Thoracic aorta (tissue), 2 donors: ENCODE results near the gene GOLGA6L25. TPM values are rescaled to one million over a fixed set of nuclear protein-coding genes. Genes with fewer than 3 reads are reported as not detected.
"Not testable (repeated sequence)": the region's sequence is repeated elsewhere in the genome, so short reads cannot be mapped to it uniquely, and the experiment has no call there.

ENCODE experiments used
- ATAC-seq: fragments of 150-250 bp; one replicate; pipeline ENCODE4 v1.8.0; 2017; ENCODE audit warnings: low read depth; ENCODE audit not compliant: insufficient number of reproducible peaks, low FRiP score
- DNase-seq: peaks from one replicate; pipeline ENCODE4 v3.0.0-alpha.2; 2020; ENCODE audit warnings: low spot score
- H3K27ac ChIP-seq, 2 donors: fragments of 200-600 bp; sonication (generic); 1 replicate in 1 of 2; 2 replicates in 1 of 2; pipeline ENCODE4 v1.5.1; 2016; ENCODE audit warnings: mild to moderate bottlenecking in 2 of 2, moderate library complexity in 2 of 2
- H3K27me3 ChIP-seq: fragments of 200-600 bp; sonication (generic); replicated peaks from 2 replicates; pipeline ENCODE4 v1.6.0; 2016; ENCODE audit warnings: mild to moderate bottlenecking; ENCODE audit not compliant: insufficient read depth
- H3K36me3 ChIP-seq: fragments of 200-600 bp; sonication (generic); one replicate; pipeline ENCODE4 v1.5.1; 2016
- H3K4me1 ChIP-seq, 2 donors: fragments of 200-600 bp; sonication (generic); 1 replicate in 1 of 2; 2 replicates in 1 of 2; pipeline versions ENCODE4 v1.5.1 to v1.6.0; 2016; ENCODE audit warnings: low read depth in 2 of 2, mild to moderate bottlenecking in 1 of 2; ENCODE audit not compliant: control insufficient read depth in 1 of 2
- H3K4me3 ChIP-seq: fragments of 200-600 bp; sonication (generic); 2 replicates; pipeline ENCODE4 v1.5.1; 2016; ENCODE audit warnings: mild to moderate bottlenecking
- H3K9me3 ChIP-seq: fragments of 200-600 bp; sonication (generic); 2 replicates; pipeline ENCODE4 v1.5.1; 2016
- total RNA-seq, 2 donors: library from RNA; depleted of rRNA; stranded (reverse); fragments of >200 nt; gene quantifications; one replicate each; pipeline versions ENCODE4 v1.1.0 to v1.2.3, GENCODE V29; 2016

The GOLGA6L25 gene
- total RNA-seq: not detected

- H3K9me3 ChIP-seq, DNase-seq, ATAC-seq, H3K27me3 ChIP-seq, H3K4me1 ChIP-seq, H3K27ac ChIP-seq, H3K36me3 ChIP-seq, H3K4me3 ChIP-seq: not testable (repeated sequence)
These were observed at the start of gene GOLGA6L25 for GRCh38 chr15:28553268-28553667. Gene GOLGA6L25, plus strand, starts transcription at chr15:28553568. Its CDS starts 61 bp downstream, at chr15:28553629.

GRCh38 chr15:28508217-28508889, 45.0 kb upstream of the GOLGA6L25 start:
- ATAC-seq, H3K4me1 ChIP-seq, H3K36me3 ChIP-seq, H3K9me3 ChIP-seq, H3K27me3 ChIP-seq, H3K27ac ChIP-seq, H3K4me3 ChIP-seq, DNase-seq: not testable (repeated sequence)

DNA sequence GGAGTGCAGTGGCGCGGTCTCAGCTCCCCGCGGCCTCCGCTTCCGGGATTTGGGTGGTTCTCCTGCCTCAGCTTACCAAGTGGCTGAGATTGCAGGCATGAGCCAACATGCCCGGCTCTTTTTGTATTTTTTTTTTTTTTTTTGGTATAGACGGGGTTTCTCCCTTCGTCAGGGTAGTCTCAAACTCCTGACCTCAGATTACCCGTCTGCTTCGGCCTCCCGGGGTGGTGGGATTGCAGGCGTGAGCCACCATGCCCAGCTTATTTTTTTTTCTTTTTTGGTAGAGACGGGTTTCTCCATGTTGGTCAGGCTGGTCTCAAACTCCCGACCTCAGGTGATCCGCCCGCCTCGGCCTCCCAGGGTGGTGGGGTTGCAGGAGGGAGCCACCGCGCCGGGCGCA, 39.2 kb upstream of the GOLGA6L25 start:
- ATAC-seq: not testable (repeated sequence)

DNA sequence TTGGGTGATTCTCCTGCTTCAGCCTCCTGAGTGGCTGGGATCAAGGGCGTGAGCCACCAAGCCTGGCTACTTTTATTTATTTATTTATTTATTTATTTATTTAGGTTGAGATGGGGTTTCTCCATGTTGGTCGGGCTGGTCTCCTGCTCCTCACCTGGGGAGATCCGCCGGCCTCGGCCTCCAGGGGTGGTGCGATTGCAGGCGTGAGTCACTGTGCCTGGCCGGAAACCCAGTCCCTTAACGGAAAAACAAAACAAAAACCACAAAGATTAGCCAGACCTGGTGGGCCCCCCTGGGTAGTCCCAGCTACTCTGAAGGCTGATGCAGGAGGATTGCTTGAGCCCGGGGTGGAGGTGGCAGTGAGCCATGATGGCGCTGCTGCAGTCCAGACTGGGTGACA, 38.2 kb upstream of the GOLGA6L25 start:
- not testable (repeated sequence) for H3K4me1 ChIP-seq, H3K9me3 ChIP-seq, H3K4me3 ChIP-seq, H3K27me3 ChIP-seq, H3K36me3 ChIP-seq, H3K27ac ChIP-seq, DNase-seq, ATAC-seq

More for the DNA sequence above, 39.2 kb upstream of the GOLGA6L25 start:
- not testable (repeated sequence) for H3K27ac ChIP-seq, H3K27me3 ChIP-seq, DNase-seq, H3K4me1 ChIP-seq, H3K4me3 ChIP-seq, H3K36me3 ChIP-seq, H3K9me3 ChIP-seq

DNA sequence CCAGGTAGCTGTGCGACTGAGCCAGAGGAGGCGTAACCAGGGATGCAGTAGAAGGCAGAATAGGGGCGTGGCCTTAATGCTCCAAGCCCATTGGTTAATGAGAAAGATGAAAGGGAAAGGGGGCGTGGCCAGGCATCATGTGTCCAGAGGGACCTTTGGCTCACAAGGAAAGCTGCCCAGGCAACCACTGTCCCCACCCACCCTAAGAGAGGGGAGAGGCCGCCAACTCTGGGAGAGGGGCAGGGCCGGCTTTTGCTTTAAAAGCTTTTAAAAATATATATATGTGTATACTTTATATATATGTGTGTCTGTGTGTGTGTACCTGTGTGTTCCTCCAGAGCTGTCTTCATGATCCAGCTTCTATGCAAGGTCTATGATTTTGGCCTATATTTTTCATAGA, 20.4 kb upstream of the GOLGA6L25 start, which contains the start of gene GOLGA8G:
Gene GOLGA8G, minus strand, starts transcription at position 18 of the 400 bp plus-strand sequence. CDS start 62 bp downstream, outside the sequence.
- not testable (repeated sequence) for DNase-seq, ATAC-seq, H3K4me3 ChIP-seq, H3K9me3 ChIP-seq, H3K4me1 ChIP-seq, H3K27ac ChIP-seq, H3K27me3 ChIP-seq, H3K36me3 ChIP-seq

DNA sequence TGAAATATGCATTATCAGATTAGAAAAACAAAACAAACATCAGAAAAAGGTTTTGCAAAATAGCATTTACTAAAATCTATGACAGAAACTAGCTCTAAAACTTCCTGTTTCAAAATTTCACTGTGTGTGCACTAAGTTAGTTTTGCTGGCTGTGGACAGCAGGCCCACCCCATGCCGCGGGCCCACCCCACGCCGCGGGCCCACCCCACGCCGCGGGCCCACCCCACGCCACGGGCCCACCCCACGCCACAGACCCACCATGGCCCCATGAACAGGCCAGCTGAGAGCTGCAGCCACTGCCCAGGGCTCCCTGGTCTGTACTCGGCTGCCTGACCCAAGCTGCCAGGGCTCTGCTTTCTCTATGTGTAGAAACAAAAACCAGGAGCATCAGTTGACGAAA, 20.0 kb downstream of the GOLGA6L25 start:
- H3K27ac ChIP-seq, H3K4me3 ChIP-seq, ATAC-seq, H3K9me3 ChIP-seq, H3K36me3 ChIP-seq, H3K4me1 ChIP-seq, DNase-seq, H3K27me3 ChIP-seq: not testable (repeated sequence)

GRCh38 chr15:28588977-28589606, 35.7 kb downstream of the GOLGA6L25 start:
- H3K4me1 ChIP-seq, H3K36me3 ChIP-seq, H3K9me3 ChIP-seq, DNase-seq, H3K27ac ChIP-seq, ATAC-seq, H3K27me3 ChIP-seq: not testable (repeated sequence)
- peak overlapping the region; percentile 58 for H3K4me3 ChIP-seq

DNA sequence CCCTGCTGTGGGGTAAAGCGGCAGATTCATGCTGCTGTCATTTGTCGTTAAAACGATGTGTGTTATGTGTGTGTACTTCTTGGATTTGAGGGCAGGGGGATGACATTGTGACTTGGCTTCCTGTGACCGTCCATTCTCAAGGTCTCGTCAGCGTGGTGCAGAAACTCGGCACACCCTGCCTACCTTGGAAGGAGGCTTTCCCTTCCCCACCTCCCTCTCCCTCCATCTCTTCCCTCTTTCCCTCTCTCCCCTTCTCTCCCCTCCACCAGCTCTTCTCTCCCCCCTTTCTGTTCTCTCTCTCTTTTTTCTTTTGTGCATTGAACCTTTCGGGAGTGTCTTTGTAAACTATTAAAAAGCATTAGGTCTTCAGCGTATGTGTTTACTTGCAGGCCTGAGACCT, 36.4 kb downstream of the GOLGA6L25 start:
- H3K4me3 ChIP-seq: peak overlapping the region; percentile 69
- ATAC-seq, H3K27ac ChIP-seq, H3K36me3 ChIP-seq, H3K4me1 ChIP-seq, H3K9me3 ChIP-seq, DNase-seq, H3K27me3 ChIP-seq: not testable (repeated sequence)

DNA sequence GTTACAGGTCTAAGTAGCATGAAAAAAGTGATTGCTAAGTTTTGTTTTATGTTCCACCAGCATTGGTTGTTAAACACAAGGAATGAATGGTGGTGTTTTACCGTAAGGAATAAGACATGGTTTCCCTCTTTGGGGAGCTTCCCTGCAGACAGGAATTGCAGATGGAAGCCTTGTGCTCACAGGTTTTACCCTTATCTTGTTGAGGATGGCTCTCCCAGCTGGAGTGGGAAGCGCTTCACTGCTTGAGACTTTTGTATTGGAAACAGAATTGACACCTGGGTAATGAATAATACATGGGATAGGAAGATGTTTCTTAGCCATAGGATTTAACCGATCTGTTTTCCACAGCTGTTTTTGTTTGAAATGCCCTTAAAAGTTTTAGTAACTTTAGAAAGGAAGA, 39.0 kb downstream of the GOLGA6L25 start:
- not testable (repeated sequence) for H3K36me3 ChIP-seq, H3K4me1 ChIP-seq, ATAC-seq, H3K27me3 ChIP-seq, H3K4me3 ChIP-seq, H3K9me3 ChIP-seq, H3K27ac ChIP-seq, DNase-seq

GRCh38 chr15:28593424-28594129, 40.2 kb downstream of the GOLGA6L25 start:
- DNase-seq, H3K4me3 ChIP-seq, H3K36me3 ChIP-seq, ATAC-seq, H3K4me1 ChIP-seq, H3K9me3 ChIP-seq, H3K27me3 ChIP-seq, H3K27ac ChIP-seq: not testable (repeated sequence)

DNA sequence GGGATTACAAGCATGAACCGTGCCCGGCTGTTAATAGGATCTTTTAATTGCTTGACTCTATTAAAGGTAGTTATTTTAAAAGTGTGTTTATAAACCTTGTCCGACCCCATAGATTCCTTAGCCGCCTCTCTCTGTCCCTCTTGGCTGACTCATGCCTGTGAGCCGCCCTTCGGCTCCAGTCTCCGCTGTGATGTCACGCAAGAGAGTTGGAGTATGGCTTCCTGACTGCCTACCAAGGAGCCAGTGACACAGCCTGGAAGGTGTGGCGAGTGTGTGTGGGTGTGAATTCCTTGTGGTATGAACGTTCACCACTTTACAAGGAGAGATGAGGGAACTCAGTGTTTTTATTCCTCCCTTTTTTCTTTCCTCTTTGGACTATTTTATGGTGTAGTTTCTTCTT, 44.1 kb downstream of the GOLGA6L25 start:
- not testable (repeated sequence) for H3K36me3 ChIP-seq, DNase-seq, H3K27ac ChIP-seq, H3K4me3 ChIP-seq, H3K4me1 ChIP-seq, H3K27me3 ChIP-seq, H3K9me3 ChIP-seq, ATAC-seq

DNA sequence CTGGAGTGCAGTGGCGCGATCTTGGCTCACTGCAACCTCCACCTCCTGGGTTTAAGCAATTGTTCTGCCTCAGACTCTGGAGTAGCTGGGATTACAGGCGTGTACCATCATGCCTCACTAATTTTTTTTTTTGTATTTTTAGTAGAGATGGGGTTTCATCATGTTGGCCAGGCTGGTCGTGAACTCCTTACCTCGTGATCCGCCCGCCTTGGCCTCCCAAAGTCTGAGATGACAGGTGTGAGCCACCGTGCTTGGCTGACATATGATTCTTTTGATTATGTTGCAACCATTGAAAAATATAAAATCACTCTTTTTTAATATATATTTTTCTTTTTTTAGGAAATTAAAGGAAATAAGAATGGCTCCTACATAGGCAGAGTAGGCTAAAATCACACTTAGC, 44.8 kb downstream of the GOLGA6L25 start:
- not testable (repeated sequence) for ATAC-seq, H3K36me3 ChIP-seq, H3K27ac ChIP-seq, H3K27me3 ChIP-seq, H3K9me3 ChIP-seq, DNase-seq, H3K4me1 ChIP-seq, H3K4me3 ChIP-seq
